Stimulated activated CD8-positive, alpha-beta memory T cell treated with anti-CD3 and anti-CD28 coated beads, Interleukin-2, amount 100 ng/mL, for 1 hour (primary cell): ENCODE data around the gene ABCG1.

Experiments used
- DNase-seq, 2 donors: peaks; one replicate each; pipeline ENCODE4 v3.0.0-alpha.2; 2020; ENCODE audit warnings: low read depth in 2 of 2

ABCG1 gene

DNA sequence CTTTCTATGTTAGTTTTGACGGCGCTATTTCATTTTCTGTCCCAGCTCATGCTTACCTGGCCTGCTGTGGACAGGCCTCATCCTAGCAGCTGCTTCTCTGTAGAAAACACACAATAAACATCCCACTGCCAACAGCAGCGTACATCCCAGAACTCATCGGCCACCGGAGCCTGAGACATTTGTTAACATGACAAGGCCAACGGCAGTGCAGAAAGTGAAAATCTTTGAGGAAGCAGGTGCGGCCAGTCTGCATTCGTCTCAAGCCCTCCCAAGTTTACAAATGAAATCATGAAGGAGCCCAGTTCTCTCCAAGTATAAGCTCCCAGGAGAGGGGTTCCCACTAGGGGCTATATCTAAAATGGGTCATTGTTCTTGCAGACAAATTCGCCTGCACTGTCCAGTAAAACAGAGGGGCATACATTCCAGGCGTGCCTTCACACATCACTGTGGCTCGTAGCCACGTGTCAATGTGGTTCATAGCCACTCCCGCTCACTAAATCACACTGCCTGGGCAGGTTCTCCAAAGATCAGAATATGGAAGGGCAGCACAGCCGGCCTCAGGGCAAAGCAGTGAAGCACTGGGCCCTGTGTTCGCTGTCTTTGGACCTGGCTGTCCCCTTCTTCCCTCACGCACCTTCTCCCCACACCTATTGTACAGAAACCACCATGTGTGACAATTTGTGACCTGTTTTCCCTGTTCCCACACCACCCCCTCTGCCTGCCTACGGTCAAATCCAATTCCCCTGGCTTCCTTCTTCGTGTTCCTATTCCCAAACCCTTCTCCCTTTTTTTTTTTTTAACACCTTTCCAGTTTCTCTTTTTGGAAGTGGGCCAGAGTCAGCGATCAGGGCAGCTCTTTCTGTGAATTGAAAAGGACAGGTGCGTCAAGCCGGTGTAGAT, 27.0 kb upstream of the ABCG1 start:
- DNase-seq = no peak

DNA sequence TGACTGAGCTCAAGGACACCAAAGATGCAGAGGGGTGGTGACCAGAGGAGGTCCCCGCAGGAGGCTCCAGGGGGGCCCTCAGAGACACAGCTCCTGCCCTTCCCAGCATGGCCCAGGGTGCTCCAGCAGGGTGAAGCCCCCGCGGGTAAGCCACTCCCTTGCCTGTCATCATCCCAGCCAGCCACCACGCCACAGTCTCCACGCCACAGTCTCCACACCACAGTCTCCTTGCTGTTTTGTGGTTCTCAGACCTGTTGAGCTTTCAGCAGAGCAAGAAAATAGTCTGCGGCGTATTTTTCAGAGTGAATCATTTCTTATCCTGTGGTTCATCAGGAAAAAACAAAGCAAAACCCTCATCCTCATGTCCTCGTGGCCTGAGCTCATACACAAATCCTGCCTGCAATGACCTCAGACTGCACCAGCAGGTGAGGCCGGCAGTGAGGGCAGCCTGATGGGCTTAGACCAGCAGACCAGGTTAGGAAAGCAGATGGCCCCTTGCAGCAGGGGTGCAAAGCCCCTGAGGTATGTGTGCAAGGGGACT, 25.7 kb upstream of the ABCG1 start:
- DNase-seq = peak; percentile 21 to 48

DNA sequence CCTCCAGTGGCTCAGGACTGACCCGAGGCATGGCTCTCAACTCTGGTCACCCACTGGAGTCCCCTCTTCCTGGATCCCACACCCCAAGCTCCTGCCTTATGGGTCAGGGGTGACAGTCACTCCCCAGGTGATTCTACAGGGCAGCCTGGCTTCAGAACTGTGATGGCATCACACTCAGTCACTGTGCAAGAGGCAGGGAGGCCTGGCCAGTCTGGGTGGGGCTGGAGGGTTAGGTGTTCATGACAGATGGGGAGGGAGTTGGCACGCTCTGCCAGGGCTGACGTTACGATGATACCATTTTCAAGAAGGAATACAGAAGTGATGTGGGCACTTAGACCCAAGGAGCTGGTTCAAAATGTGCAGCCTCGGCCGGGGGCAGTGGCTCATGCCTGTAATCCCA, 25.2 kb upstream of the ABCG1 start:
- no peak for DNase-seq

DNA sequence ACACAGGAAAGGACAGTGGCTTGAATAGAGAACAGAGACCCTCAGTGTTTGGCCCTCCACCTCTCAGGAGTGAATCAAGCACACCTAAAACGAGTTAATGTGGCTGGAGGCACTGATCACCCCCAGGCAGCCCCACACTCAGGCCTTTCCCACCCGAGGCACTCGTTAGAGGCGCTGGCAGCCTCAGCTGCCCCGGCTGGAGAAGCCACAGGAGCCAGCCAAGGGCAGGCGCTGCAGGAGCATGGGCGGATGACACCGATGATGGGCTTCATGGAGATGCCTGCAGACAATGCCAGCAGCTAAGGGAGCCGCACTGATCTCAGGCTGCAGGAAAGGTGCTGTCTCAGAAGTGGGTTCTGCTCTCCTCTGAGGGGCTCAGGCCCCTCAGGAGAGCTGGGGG, 24.1 kb upstream of the ABCG1 start:
- DNase-seq = no peak

DNA sequence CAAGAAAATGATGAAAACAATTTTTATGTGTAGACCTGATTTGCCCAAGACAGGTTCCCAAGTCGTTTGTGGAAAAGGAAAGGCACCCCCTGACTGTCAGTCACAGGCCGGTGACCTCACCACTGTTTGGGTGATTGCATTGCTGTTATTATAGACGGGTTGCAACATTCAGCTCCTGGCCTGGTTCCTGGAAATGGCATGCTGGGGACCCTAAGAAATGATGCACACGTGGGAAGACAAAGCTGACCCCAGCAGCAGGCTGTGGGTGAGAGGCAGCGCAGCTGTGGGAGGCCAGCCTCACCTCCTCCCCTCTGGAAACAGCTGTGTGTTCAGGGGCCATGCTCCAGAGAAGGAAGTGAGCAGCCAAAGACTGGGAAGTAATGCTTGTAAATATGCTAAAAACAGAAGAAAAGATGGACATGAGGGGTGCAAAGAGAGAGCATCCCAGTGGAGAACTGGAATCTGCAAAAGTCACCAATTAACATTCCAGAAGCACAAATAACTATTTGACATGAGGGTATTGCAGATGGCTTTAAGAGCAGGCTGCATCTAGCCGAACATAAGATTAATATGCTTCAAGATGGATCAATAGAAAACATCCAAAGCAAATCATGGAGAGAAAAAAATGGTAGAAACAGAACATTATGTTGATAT, 23.4 kb upstream of the ABCG1 start:
- DNase-seq = no peak

DNA sequence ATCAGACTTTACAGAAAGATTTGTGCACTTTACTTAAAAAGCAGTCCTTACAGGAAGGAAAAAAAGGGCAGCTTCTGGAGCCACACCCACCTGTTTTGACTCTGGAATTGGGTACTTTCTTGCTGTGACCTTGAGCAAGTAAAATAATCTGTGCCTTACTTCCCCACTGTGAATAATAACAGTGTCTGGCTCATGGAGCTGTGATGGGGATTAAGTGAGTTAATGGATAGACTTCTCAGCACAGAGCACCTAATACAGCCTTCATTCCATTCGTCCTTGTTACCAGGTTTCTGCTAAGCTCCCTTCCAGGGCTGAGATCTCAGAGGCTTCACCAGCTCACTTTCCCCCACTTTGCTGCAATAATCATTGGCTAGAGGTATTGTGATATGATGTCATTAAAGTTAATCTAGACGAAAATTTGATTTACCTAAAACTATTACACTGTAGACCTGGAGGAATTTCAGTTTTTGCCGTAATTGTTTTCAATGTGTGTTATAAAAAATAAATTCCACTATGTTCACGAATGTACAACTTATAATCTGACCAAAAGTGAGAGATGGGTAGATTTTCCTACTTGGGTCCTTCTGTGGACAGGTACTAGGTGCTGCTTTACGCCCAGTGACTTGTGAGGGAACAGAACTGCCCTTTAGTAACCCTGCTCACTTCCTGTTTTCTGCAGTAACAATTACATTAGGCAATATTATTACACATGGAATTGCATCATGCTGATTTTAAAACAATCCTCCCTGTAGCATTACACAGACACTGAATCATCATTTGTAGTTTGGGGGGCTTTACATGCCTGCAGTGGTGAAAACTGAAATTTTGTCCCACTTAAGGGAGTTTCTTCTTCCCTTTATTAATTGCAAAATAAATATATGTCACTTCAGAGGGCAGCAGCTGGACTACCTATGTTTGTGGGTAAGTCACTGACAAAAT, 19.7 kb upstream of the ABCG1 start:
- DNase-seq = no peak

DNA sequence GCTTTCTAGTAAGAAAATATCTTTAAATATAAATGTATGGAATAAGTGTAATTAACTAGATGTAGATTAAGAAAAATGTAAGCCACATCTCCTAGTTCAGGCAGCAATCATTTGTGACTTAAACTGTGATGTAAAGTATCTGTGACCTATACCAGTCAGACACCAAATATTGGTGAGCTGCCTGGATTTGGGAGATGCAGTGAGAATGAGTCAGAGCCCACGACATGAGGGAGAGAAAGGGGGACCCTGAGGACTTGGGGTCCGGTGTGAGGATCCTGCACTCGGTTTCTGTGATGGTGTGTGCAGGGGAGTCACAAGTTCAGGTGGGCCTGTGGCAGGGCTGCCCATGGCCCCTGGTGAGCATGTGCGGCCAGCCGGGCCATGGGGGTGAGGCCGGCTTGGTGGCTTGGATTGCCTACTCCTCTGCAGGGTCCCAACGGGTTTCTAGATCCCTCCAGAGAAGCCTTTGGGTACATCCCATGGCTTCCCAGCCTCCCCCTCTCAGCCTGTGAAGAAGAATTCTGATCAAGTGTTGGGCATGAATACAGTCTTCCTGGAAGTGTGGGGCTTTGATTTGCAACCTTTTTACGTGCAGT, 19.0 kb upstream of the ABCG1 start:
- no peak for DNase-seq

DNA sequence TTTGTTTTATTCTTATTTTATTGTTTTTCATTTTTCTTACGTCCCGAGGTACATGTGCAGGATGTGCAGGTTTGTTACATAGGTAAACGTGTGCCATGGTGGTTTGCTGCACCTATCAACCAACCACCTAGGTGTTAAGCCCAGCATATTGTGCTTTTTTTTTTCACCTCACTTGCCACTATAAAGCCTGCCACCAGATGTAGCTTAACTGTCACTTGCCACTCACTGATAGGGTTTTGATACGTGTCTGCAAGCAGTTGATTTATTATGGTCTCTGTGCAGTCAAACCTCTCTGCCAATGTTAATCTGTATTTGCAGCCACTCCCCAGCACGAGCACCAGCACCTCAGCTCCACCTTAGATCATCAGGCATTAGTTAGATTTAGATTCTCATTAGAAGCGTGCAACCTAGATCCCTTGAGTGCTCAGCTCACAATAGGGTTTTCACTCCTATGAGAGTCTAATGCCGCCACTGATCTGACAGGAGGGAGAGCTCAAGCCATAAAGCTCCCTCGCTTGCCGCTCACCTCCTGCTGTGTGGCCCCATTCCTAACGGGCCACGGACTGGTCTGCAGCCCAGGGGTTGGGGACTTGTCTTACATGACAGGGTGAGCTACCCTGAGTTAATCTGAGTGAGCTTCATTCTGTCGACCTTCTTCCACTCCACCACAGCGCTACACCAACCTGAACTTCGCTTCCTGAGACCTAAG, 17.9 kb upstream of the ABCG1 start:
- DNase-seq = no peak

DNA sequence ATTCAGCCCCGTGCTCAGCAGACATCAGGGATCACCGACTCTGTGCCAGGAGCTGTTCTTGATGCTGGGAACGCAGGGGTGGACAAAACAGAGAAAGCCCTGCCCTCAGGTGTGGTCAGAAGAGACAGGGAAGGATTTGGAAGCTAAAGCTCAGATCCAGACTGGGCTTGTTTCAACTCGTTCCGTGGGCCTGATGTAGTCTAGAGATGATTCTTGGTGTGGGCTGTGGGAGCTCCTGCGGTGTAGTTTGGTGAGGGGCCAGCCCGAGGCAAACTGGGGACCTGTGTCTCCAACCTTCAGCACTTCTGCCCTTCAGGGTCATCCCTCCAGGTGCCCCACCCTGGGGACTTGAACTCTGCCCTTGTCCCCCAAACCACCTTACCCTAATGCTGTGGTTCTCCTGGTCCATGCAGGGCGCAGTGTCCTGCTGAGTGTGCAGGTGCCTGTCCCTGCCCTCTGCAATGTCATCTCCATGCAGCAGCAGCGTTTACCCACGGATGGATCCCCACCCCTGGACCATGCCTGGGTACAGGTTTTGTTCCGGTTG, 17.3 kb upstream of the ABCG1 start:
- no peak for DNase-seq

DNA sequence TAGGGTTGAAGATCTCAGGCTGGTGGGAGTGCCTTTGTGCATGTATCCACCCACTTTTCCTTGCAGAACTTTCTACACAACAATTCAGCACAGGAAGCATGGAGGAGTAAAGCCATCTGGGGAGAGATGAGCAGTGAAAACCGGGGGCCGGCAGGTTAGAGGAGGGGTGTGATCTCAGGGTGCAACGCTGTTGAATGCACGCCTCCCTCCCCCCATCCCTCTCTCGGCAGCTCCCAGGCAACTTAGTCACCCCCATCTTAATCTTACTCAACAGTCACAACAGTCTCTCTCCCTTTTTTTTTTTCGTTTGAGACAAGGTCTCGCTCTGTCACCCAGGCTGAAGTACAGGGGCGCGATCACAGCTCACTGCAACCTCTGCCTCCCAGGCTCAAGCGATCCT, 16.6 kb upstream of the ABCG1 start:
- DNase-seq = no peak

DNA sequence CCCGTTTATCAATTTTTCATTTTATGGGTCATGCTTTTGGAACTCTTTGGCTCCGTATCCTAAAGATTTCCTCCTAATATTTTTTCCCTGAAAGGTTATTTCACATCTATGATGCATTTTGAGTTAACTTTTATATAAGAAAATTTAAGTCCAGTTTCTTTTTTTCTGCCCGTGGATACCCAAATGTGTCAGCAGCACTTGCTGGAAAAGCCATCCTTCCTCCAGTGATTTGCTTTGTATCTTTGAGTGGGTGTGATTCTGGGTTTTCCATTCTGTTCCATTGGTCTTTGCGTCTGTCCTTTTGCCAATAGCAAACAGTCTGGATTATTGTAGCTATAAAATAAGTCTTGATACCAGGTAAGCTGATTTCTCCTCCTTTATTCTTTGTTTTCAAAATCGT, 15.6 kb upstream of the ABCG1 start:
- no peak for DNase-seq

DNA sequence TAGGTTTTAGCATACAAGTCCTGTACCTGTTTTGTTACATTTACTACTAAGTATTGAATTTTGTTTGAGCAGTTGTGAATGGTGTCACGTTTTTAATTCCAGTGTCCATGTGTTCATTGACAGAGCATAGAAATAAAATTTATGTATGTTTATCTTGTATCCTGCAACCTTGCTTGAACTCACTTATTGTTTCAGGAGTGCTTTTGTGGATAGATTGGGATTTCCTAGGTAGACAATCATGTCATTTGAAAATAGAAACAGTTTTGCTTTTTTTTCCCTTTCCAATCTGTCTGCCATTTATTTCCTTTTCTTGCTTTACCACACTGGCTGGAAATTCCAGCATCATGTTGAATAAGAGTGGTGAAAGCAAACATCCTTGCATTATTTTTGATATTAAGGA, 15.0 kb upstream of the ABCG1 start:
- DNase-seq = no peak

DNA sequence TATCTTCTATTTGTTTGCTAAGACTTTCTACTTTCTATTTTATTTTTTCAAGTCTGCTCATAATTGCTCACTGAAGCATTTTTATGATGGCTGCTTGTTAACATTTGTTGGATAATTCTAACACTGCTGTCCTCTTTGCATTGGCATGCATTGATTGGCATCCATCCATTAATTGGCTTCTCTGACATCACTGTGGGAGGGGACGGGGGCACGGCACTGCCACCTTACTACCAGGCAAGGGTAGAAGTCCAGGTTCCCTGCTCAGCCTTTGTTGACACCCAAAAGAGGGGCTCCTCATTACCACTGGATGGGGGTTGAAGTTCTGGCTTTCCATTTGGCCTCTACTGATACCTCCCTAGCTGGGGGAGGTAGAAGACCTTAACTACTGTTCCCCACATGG, 11.5 kb upstream of the ABCG1 start:
- no peak for DNase-seq

DNA sequence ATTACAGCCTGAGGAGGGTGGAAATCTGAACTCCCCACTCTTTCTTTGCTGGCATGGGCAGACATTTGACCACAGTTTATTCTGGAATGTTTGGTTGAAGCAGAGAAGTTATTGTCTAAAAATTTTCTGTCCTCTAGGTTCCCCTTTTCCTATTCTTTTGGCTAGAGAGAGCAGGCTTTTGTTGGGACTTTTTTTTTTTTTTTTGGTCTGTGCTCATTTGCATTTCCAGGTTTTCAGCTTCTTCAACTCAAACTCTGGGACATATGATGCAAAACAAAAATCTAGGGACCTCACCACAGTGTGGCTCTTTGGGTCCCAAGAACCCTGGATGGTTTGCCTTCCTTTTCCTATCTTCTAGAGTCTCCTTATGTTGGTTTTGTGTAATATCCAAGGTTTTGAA, 10.9 kb upstream of the ABCG1 start:
- no peak for DNase-seq

DNA sequence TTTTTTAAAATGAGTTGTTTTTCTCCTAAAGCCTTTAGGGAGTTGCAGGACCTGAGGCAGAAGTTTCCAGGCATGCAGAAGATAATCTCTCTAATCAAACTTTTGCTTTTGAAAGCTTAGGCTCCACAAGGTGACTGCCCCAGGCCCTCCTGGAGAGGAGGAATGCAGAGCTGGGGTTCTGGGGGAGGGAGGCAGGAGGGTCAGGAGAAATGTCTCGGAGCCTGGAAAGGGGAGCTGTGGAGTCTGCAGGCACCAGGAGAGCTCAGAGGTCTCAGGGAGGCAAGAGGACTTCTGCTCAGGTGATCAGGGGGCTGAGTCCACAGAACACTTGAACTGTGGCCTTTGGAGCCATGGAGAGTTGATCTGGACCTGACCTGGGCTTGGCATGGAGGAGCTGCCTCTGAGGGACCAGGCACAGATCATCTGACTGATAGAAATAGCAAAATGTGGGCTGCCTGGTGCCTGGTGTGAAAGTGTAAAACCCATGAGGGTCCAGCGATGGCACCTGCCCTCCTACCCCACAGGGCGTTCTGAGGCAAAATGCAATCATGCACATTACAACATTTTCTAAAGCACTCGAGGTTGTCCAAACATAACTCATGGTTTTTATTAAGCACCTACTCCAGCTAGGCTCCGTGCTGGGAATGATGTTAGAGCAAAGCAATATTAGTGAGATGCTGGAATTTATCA, 10.0 kb upstream of the ABCG1 start:
- no peak for DNase-seq

DNA sequence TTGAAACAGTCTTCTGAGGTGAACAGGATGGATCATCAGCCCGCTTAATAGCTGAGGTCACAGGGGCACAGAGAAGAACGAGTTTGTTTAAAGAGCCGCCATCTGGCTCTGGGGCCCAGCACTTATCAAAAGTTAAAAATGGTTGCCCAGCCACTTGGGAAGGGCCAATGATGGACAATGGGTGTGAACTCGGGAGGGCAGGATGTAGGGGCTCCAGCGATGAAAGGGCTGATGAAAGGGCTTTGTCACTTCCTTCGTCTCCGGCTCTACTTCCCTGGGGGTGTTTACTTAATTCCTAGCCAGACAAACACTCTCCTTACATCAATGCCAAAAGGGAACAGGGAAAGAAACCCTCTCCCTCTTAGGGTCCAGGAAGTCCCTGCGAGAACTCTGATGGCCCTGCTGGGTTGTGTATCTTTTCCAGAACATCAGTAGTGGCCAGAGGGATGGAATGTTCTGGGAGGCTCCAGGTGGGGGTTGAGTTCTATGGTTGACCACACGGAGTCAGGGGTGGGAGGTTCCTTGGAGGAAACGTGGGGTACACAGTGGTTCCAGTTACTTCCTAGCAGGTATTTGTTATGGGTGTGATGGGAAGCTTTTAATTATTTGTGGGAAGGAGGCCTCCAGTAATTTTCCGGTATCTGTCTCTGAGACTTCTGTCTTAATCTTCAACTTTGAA, 9.0 kb upstream of the ABCG1 start:
- DNase-seq = no peak

DNA sequence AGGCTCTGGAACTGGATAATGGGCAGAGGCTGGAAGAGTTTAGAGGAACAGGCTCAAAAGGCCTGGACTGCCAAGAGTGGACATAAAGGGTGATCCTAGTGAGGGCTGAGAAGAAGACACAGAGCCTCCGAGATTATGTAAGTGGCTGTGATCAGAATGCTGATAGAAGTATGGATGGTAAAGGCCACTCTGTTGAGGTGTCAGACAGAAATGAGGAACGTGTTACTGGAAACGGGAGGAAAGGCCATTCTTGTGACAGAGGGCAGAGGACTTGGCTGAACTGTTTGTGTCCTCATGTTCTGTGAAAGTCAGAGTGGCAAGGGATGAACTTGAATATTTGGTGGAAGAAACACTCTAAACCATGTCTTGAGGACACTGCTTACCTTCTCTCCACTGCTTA, 6.7 kb upstream of the ABCG1 start:
- DNase-seq = no peak

DNA sequence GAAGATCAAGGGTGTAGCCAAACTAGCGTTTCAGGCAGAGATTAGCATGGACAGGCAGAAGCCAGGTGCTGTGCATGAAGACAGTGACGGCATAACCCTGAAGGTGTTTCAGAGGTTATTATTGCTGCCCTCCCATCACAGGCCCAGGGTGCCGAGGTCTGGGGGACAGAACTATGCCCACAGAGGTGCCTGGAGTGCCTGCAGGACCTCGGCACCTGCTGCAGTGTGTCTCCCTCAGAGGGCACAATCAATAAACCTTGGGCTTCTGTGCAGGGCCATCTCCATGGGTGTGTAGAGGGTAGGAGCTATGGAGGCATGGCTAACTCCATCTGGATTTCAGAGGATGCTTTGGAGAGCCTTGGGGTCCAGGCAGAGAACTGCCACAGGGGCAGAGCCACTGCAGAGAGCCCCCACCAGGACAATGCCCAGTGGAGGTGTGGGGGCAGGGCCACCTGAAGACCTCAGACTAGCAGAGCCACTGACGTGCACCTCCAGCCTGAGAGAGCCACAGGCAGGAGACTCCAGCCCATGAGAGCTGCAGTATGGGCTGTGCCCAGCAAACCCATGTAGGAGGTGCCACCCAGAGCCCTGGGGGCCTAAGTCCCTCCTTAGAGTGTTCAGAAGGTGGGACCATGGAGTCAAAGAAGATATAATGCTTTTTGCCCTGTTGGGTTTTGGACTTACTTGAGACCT, 5.7 kb upstream of the ABCG1 start:
- no peak for DNase-seq
